ENCODE results near the gene ZNF319. TPM values are rescaled to one million over a fixed set of nuclear protein-coding genes. Genes with fewer than 3 reads are reported as not detected.

ZNF319 gene
- total and polyA plus RNA-seq, 2 of the 13 experiments (the other 11 are each of a cell fraction or from before 2014, with no cell fraction given), result 2.4 to 3.6 TPM

DNA sequence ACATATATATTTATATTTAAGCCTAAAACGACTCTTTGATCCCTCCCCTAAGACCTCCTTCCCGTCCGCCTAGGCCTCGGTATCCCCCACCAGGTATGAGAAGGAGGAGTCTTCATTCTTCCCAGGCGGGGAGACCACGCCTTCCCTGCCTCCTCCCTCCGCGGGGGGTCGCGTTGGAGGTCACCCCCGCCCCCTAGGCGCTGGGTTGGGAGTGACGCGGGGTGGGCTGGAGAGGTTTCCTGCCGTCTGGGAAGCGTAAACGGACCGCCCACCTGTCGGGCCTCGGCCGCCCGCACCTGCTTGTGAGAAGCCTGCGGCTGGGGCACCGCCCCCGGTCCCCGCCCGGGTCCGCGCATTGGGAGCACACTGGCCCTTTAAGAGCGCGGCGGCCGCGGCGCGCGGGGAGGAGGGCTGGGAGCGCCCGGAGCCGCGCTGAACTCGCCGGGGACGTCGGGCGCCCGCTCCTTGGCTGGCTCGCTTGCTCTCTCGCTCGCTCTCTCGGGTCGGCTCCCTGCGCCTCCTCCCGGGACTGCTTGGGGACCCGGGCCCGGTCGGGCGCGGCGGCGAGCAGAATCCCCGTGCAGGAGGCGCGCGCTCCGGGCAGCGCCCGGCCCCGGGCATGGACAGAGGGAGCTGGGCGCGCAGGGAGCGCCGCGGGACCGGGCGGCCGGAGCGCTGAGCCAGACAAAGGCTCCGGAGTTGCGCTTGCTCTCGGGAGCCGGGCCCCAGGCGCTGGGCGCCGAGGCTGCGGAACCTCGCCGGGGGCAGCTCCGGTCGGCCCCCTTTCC, 25.1 kb upstream of the ZNF319 start, which contains the start of gene MMP15 (continued):
- TF ChIP-seq SIN3A (IDR thresholded peaks at IDR 0.05; ENCODE audit: borderline replicate concordance, low read depth, low read length), result peak; percentile 71; the same call in 1 of the 2 replicates
- TF ChIP-seq ZNF468 (CRISPR knock-in tag; IDR thresholded peaks at IDR 0.05), result 0 out of 2 replicates have a peak, but pooled peaks have one; percentile 55
- peak; percentile 80 for TF ChIP-seq ZNF235 (CRISPR knock-in tag; IDR thresholded peaks at IDR 0.05; ENCODE audit: borderline replicate concordance)
- peak; percentile 91; the same call in 1 of the 2 replicates for TF ChIP-seq ISX (CRISPR knock-in tag; conservative IDR thresholded peaks at IDR 0.05)
- TF ChIP-seq ZNF530 (CRISPR knock-in tag; IDR thresholded peaks at IDR 0.05; ENCODE audit: low read depth), result 0 out of 2 replicates have a peak, but pooled peaks have one; percentile 71
- no peak for TF ChIP-seq ZNF33B (CRISPR knock-in tag; IDR thresholded peaks at IDR 0.05)
- no peak; the same call in 1 of the 2 replicates for TF ChIP-seq ISL2 (CRISPR knock-in tag; IDR thresholded peaks at IDR 0.05)
- 0 out of 2 replicates have a peak, but pooled peaks have one; percentile 5 for TF ChIP-seq TEAD2 (CRISPR knock-in tag; IDR thresholded peaks at IDR 0.05)
- peak; percentile 44 for TF ChIP-seq SP4 (CRISPR knock-in tag; IDR thresholded peaks at IDR 0.05)
- peak; percentile 36; the same call in 1 of the 2 replicates for TF ChIP-seq TBX2 (CRISPR knock-in tag; IDR thresholded peaks at IDR 0.05; ENCODE audit: borderline replicate concordance)
- TF ChIP-seq, protein P1, sequence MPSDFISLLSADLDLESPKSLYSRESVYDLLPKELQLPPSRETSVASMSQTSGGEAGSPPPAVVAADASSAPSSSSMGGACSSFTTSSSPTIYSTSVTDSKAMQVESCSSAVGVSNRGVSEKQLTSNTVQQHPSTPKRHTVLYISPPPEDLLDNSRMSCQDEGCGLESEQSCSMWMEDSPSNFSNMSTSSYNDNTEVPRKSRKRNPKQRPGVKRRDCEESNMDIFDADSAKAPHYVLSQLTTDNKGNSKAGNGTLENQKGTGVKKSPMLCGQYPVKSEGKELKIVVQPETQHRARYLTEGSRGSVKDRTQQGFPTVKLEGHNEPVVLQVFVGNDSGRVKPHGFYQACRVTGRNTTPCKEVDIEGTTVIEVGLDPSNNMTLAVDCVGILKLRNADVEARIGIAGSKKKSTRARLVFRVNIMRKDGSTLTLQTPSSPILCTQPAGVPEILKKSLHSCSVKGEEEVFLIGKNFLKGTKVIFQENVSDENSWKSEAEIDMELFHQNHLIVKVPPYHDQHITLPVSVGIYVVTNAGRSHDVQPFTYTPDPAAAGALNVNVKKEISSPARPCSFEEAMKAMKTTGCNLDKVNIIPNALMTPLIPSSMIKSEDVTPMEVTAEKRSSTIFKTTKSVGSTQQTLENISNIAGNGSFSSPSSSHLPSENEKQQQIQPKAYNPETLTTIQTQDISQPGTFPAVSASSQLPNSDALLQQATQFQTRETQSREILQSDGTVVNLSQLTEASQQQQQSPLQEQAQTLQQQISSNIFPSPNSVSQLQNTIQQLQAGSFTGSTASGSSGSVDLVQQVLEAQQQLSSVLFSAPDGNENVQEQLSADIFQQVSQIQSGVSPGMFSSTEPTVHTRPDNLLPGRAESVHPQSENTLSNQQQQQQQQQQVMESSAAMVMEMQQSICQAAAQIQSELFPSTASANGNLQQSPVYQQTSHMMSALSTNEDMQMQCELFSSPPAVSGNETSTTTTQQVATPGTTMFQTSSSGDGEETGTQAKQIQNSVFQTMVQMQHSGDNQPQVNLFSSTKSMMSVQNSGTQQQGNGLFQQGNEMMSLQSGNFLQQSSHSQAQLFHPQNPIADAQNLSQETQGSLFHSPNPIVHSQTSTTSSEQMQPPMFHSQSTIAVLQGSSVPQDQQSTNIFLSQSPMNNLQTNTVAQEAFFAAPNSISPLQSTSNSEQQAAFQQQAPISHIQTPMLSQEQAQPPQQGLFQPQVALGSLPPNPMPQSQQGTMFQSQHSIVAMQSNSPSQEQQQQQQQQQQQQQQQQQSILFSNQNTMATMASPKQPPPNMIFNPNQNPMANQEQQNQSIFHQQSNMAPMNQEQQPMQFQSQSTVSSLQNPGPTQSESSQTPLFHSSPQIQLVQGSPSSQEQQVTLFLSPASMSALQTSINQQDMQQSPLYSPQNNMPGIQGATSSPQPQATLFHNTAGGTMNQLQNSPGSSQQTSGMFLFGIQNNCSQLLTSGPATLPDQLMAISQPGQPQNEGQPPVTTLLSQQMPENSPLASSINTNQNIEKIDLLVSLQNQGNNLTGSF (CRISPR knock-in tag; IDR thresholded peaks at IDR 0.05), result peak; percentile 35; the same call in 1 of the 2 replicates
- peak; percentile 65 for TF ChIP-seq FOXO1 (CRISPR knock-in tag; IDR thresholded peaks at IDR 0.05)
- TF ChIP-seq ZNF232 (CRISPR knock-in tag; IDR thresholded peaks at IDR 0.05; ENCODE audit: borderline replicate concordance), result 0 out of 2 replicates have a peak, but pooled peaks have one; percentile 4
- no peak for TF ChIP-seq AHR (CRISPR knock-in tag; IDR thresholded peaks at IDR 0.05)
- peak; percentile 90 for TF ChIP-seq ZNF850 (CRISPR knock-in tag; conservative IDR thresholded peaks at IDR 0.05)
- peak; percentile 6; the same call in 1 of the 2 replicates for TF ChIP-seq BHLHE40 (IDR thresholded peaks at IDR 0.05; ENCODE audit: low read length)
- peak; percentile 44; the same call in 1 of the 2 replicates for TF ChIP-seq ZFP90 (CRISPR knock-in tag; IDR thresholded peaks at IDR 0.05; ENCODE audit: borderline replicate concordance)
- peak; percentile 57; the same call in 1 of the 2 replicates for TF ChIP-seq ZNF569 (CRISPR knock-in tag; IDR thresholded peaks at IDR 0.05; ENCODE audit: borderline replicate concordance)
- TF ChIP-seq KLF16 (CRISPR knock-in tag; IDR thresholded peaks at IDR 0.05), result peak in 1 of 2 experiments; percentile 80; a peak in 2 of 4 replicates
- TF ChIP-seq HDAC2 (CRISPR knock-in tag; IDR thresholded peaks at IDR 0.05), result peak; percentile 24; the same call in 1 of the 2 replicates
- TF ChIP-seq SNAPC2 (CRISPR knock-in tag; IDR thresholded peaks at IDR 0.05), result 0 out of 2 replicates have a peak, but pooled peaks have one; percentile 52
- TF ChIP-seq FOSL2 (CRISPR knock-in tag; IDR thresholded peaks at IDR 0.05), result peak; percentile 26; the same call in 1 of the 2 replicates
- peak; percentile 76 for TF ChIP-seq POLR2G (IDR thresholded peaks at IDR 0.05; ENCODE audit: low read depth, low read length)
- TF ChIP-seq TAF1 (CRISPR knock-in tag; IDR thresholded peaks at IDR 0.05), result peak; percentile 45; the same call in 1 of the 2 replicates
- TF ChIP-seq ZNF619 (CRISPR knock-in tag; IDR thresholded peaks at IDR 0.05), result peak; percentile 52; the same call in 1 of the 2 replicates
